Measurements from ENCODE around the gene ZRANB3. TPM values are rescaled to one million over a fixed set of nuclear protein-coding genes. Genes with fewer than 3 reads are reported as not detected.
"Not testable (repeated sequence)": the region's sequence is repeated elsewhere in the genome, so short reads cannot be mapped to it uniquely, and the experiment has no call there.

ZRANB3 gene
- total RNA-seq, 3 donors from 2014 or later (not counting 1 experiment from before 2014, with no cell fraction given) = 5.0 to 7.7 (median 5.3) TPM

DNA sequence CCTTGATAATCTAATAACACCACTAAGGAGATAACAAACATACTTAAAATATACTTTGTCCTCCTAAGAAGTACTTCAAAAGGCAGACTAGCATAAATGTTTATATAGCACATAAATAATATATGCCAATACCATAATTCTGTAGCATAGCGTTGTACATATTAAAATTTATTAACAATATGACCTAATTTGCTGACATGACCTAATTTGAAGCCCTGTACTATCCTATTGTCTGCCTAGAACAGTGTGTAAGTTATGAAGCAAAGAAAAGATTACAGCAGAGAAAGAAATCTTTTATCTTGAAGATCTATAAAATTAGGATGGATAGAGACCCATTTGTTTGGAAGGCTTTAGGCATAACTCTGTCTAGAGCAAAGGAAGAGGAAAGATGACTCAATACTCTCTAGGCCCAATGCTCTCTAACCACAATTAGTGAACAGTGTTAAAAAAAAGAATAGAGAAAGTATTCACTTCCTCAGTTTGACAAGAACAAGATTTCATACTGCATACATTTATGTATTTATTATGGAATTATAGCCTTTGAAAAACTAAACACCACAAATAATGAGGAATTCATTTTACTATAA lies 231.3 kb downstream of the ZRANB3 start:
- H3K4me1 ChIP-seq (ENCODE audit: control insufficient read depth, insufficient read depth, low read length) = no peaks in the 10 kb centered on the region
- no peak overlapping the region for H3K27ac ChIP-seq (ENCODE audit: low read length)
- no peaks in the 10 kb centered on the region for H3K27me3 ChIP-seq (ENCODE audit: control insufficient read depth, insufficient read depth, low read length)
- no peak overlapping the region for H3K4me3 ChIP-seq (ENCODE audit: low read length)
- TF ChIP-seq, protein P1, sequence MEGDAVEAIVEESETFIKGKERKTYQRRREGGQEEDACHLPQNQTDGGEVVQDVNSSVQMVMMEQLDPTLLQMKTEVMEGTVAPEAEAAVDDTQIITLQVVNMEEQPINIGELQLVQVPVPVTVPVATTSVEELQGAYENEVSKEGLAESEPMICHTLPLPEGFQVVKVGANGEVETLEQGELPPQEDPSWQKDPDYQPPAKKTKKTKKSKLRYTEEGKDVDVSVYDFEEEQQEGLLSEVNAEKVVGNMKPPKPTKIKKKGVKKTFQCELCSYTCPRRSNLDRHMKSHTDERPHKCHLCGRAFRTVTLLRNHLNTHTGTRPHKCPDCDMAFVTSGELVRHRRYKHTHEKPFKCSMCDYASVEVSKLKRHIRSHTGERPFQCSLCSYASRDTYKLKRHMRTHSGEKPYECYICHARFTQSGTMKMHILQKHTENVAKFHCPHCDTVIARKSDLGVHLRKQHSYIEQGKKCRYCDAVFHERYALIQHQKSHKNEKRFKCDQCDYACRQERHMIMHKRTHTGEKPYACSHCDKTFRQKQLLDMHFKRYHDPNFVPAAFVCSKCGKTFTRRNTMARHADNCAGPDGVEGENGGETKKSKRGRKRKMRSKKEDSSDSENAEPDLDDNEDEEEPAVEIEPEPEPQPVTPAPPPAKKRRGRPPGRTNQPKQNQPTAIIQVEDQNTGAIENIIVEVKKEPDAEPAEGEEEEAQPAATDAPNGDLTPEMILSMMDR (IDR thresholded peaks at IDR 0.05) = no peak
- Mint-ChIP-seq H3K4me1 (peaks cover 0 to 6% of the 10 kb centered on the region in 2 donors), H3K27ac (no peak overlapping the region), H3K27me3 (ENCODE audit: low read depth in 2 of 2) (no peaks in the 10 kb centered on the region), H3K9me3 (peaks cover 1 to 6% of the 10 kb centered on the region in 2 donors), H3K4me3 (no peak overlapping the region), H3K36me3 (peaks cover 15% of the 10 kb centered on the region)
- no peaks in the 10 kb centered on the region for H3K36me3 ChIP-seq (ENCODE audit: control insufficient read depth, insufficient read depth, low read length)
- ATAC-seq = no peak
- intact Hi-C loops (cut with micrococcal nuclease) = no loop called here
- DNase-seq = no peak
- peaks cover 2% of the 10 kb centered on the region for H3K9me3 ChIP-seq (ENCODE audit: control insufficient read depth, insufficient read depth, low read length)
- no CpG with 5 or more reads among the region's 1 CpG for WGBS (ENCODE audit: insufficient coverage)

GRCh38 chr2:135299165-135299564 lies 231.9 kb downstream of the ZRANB3 start:
- Mint-ChIP-seq H3K4me3 (no peak overlapping the region), H3K27ac (no peak overlapping the region), H3K9me3 (peaks cover 6 to 7% of the 10 kb centered on the region in 2 donors), H3K27me3 (ENCODE audit: low read depth in 2 of 2) (no peaks in the 10 kb centered on the region), H3K4me1 (peaks cover 0 to 6% of the 10 kb centered on the region in 2 donors), H3K36me3 (peaks cover 15% of the 10 kb centered on the region)
- no peaks in the 10 kb centered on the region for H3K27me3 ChIP-seq (ENCODE audit: control insufficient read depth, insufficient read depth, low read length)
- no peaks in the 10 kb centered on the region for H3K36me3 ChIP-seq (ENCODE audit: control insufficient read depth, insufficient read depth, low read length)
- intact Hi-C loops (cut with micrococcal nuclease) = no loop called here
- ATAC-seq (no peak), DNase-seq (no peak)
- no peak overlapping the region for H3K27ac ChIP-seq (ENCODE audit: low read length)
- H3K4me1 ChIP-seq (ENCODE audit: control insufficient read depth, insufficient read depth, low read length) = no peaks in the 10 kb centered on the region
- H3K9me3 ChIP-seq (ENCODE audit: control insufficient read depth, insufficient read depth, low read length) = peaks cover 2% of the 10 kb centered on the region
- WGBS (ENCODE audit: insufficient coverage) = 94% methylated on average over 2 of the region's 2 CpGs
- no peak overlapping the region for H3K4me3 ChIP-seq (ENCODE audit: low read length)
- TF ChIP-seq, protein P1 (IDR thresholded peaks at IDR 0.05) = no peak

- H3K4me1 Mint-ChIP-seq; H3K36me3 ChIP-seq (ENCODE audit: control insufficient read depth, insufficient read depth, low read length); H3K9me3 ChIP-seq (ENCODE audit: control insufficient read depth, insufficient read depth, low read length); H3K27ac Mint-ChIP-seq; intact Hi-C loops (cut with micrococcal nuclease); ATAC-seq; H3K4me3 Mint-ChIP-seq; H3K4me1 ChIP-seq (ENCODE audit: control insufficient read depth, insufficient read depth, low read length); H3K27me3 ChIP-seq (ENCODE audit: control insufficient read depth, insufficient read depth, low read length); H3K27me3 Mint-ChIP-seq (ENCODE audit: low read depth in 2 of 2); H3K4me3 ChIP-seq (ENCODE audit: low read length); H3K27ac ChIP-seq (ENCODE audit: low read length); H3K9me3 Mint-ChIP-seq; DNase-seq: not testable (repeated sequence)
- H3K36me3 Mint-ChIP-seq = peaks cover 13% of the 10 kb centered on the region
These were observed 243.9 kb downstream of the ZRANB3 start for GRCh38 chr2:135287121-135287520.

- H3K27me3 ChIP-seq (ENCODE audit: control insufficient read depth, insufficient read depth, low read length) = no peaks in the 10 kb centered on the region
- no peak for DNase-seq
- no peaks in the 10 kb centered on the region for H3K4me1 ChIP-seq (ENCODE audit: control insufficient read depth, insufficient read depth, low read length)
- H3K36me3 ChIP-seq (ENCODE audit: control insufficient read depth, insufficient read depth, low read length) = no peaks in the 10 kb centered on the region
- TF ChIP-seq, protein P1 (IDR thresholded peaks at IDR 0.05) = no peak
- no peak for ATAC-seq
- intact Hi-C loops (cut with micrococcal nuclease) = no loop called here
- WGBS (ENCODE audit: insufficient coverage) = 95% methylated on average over 3 of the region's 3 CpGs
- H3K4me3 ChIP-seq (ENCODE audit: low read length) = no peak overlapping the region
- no peak overlapping the region for H3K27ac ChIP-seq (ENCODE audit: low read length)
- no peaks in the 10 kb centered on the region for H3K9me3 ChIP-seq (ENCODE audit: control insufficient read depth, insufficient read depth, low read length)
- H3K9me3 Mint-ChIP-seq = peaks cover 6 to 9% of the 10 kb centered on the region in 2 donors
- H3K4me1 Mint-ChIP-seq = no peaks in the 10 kb centered on the region
- no peak overlapping the region for H3K4me3 Mint-ChIP-seq
- H3K27ac Mint-ChIP-seq = no peak overlapping the region
- peaks cover 13% of the 10 kb centered on the region for H3K36me3 Mint-ChIP-seq
- H3K27me3 Mint-ChIP-seq (ENCODE audit: low read depth in 2 of 2) = no peaks in the 10 kb centered on the region
These were observed 245.6 kb downstream of the ZRANB3 start for GRCh38 chr2:135285391-135285790.
